Measurements from ENCODE around the gene ARHGEF18.

The ARHGEF18 gene

GRCh38 chr19:7393459-7393858, 44.7 kb downstream of the ARHGEF18 start:
- Histone ChIP-seq H3K36me3 (ENCODE audit: control insufficient read depth, insufficient read depth, low read length) (no peaks in the 10 kb centered on the region), H3K27ac (no peak overlapping the region), H3K4me1 (peaks cover 3% of the 10 kb centered on the region), H2AFZ (no peak overlapping the region), H3K27me3 (ENCODE audit: control insufficient read depth, insufficient read depth, low read length) (no peaks in the 10 kb centered on the region), H3K4me3 (ENCODE audit: low read depth, low read length) (no peak overlapping the region), H3K9me3 (ENCODE audit: control insufficient read depth, low read length) (no peaks in the 10 kb centered on the region), H3K79me2 (peaks cover 21% of the 10 kb centered on the region), H3K4me2 (ENCODE audit: low read length) (no peak overlapping the region), H3K9ac (no peak overlapping the region)
- TF ChIP-seq, protein P1, sequence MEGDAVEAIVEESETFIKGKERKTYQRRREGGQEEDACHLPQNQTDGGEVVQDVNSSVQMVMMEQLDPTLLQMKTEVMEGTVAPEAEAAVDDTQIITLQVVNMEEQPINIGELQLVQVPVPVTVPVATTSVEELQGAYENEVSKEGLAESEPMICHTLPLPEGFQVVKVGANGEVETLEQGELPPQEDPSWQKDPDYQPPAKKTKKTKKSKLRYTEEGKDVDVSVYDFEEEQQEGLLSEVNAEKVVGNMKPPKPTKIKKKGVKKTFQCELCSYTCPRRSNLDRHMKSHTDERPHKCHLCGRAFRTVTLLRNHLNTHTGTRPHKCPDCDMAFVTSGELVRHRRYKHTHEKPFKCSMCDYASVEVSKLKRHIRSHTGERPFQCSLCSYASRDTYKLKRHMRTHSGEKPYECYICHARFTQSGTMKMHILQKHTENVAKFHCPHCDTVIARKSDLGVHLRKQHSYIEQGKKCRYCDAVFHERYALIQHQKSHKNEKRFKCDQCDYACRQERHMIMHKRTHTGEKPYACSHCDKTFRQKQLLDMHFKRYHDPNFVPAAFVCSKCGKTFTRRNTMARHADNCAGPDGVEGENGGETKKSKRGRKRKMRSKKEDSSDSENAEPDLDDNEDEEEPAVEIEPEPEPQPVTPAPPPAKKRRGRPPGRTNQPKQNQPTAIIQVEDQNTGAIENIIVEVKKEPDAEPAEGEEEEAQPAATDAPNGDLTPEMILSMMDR (IDR thresholded peaks at IDR 0.05) = no peak

GRCh38 chr19:7393939-7394730, 45.4 kb downstream of the ARHGEF18 start:
- peaks cover 21% of the 10 kb centered on the region for H3K79me2 ChIP-seq
- H3K4me3 ChIP-seq (ENCODE audit: low read depth, low read length) = peak overlapping the region; percentile 97
- H3K9me3 ChIP-seq (ENCODE audit: control insufficient read depth, low read length) = no peaks in the 10 kb centered on the region
- peaks cover 9% of the 10 kb centered on the region for H3K4me1 ChIP-seq
- TF ChIP-seq, protein P1 (IDR thresholded peaks at IDR 0.05) = no peak
- peak overlapping the region; percentile 60 for H3K4me2 ChIP-seq (ENCODE audit: low read length)
- H3K9ac ChIP-seq = peak overlapping the region; percentile 85
- no peaks in the 10 kb centered on the region for H3K36me3 ChIP-seq (ENCODE audit: control insufficient read depth, insufficient read depth, low read length)
- H3K27me3 ChIP-seq (ENCODE audit: control insufficient read depth, insufficient read depth, low read length) = no peaks in the 10 kb centered on the region
- peak overlapping the region; percentile 99 for H2AFZ ChIP-seq
- peak overlapping the region; percentile 34 for H3K27ac ChIP-seq

DNA sequence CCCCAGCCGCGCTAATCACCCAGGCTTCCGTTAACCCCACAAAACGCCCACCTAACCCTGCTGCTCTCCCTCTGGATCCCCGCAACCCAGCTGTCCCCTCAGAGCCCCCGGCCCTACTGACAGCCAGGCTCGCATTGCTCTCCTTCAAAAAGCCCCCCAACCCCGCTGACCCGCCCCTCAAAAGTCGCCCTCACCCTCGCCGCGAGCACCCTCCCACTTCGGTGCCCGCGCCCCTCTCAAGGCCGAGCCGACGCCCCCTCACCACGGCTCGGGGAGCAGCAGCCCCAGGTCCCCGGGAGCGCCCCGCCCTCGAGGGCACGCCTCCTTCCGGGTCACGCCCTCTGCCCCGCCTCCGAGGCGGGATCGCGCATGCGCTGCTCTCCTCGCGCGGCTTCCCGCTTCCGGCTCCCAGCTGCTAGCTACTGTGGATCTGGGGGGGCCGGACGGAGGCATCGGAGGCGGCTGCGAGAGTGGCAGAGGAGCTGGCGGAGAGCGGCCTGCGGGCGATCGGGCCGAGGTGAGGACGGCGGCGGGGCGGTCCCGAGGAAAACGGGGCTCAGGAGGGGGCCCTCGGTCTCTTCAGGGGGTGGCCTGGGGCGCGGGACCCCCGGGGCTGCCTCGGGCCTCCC, 46.1 kb downstream of the ARHGEF18 start:
- H3K36me3 ChIP-seq (ENCODE audit: control insufficient read depth, insufficient read depth, low read length) = no peaks in the 10 kb centered on the region
- H3K27ac ChIP-seq = peak overlapping the region; percentile 39
- TF ChIP-seq, protein P1 (IDR thresholded peaks at IDR 0.05) = peak; percentile 20

GRCh38 chr19:7395360-7396066, 46.8 kb downstream of the ARHGEF18 start:
- Histone ChIP-seq H3K27me3 (ENCODE audit: control insufficient read depth, insufficient read depth, low read length) (no peaks in the 10 kb centered on the region), H3K36me3 (ENCODE audit: control insufficient read depth, insufficient read depth, low read length) (no peaks in the 10 kb centered on the region), H3K4me2 (ENCODE audit: low read length) (peak overlapping the region; percentile 60), H3K79me2 (peaks cover 25% of the 10 kb centered on the region), H3K4me1 (peaks cover 12% of the 10 kb centered on the region), H3K9ac (peak overlapping the region; percentile 85), H3K27ac (peak overlapping the region; percentile 39), H2AFZ (peak overlapping the region; percentile 99), H3K9me3 (ENCODE audit: control insufficient read depth, low read length) (no peaks in the 10 kb centered on the region), H3K4me3 (ENCODE audit: low read depth, low read length) (peak overlapping the region; percentile 97)
- TF ChIP-seq, protein P1 (IDR thresholded peaks at IDR 0.05) = no peak

More for the DNA sequence above, 46.1 kb downstream of the ARHGEF18 start:
- peaks cover 12% of the 10 kb centered on the region for H3K4me1 ChIP-seq
- H3K27me3 ChIP-seq (ENCODE audit: control insufficient read depth, insufficient read depth, low read length) = no peaks in the 10 kb centered on the region
- no peaks in the 10 kb centered on the region for H3K9me3 ChIP-seq (ENCODE audit: control insufficient read depth, low read length)
- peak overlapping the region; percentile 97 for H3K4me3 ChIP-seq (ENCODE audit: low read depth, low read length)
- peak overlapping the region; percentile 99 for H2AFZ ChIP-seq
- H3K9ac ChIP-seq = peak overlapping the region; percentile 85
- H3K79me2 ChIP-seq = peaks cover 21% of the 10 kb centered on the region
- peak overlapping the region; percentile 60 for H3K4me2 ChIP-seq (ENCODE audit: low read length)

Measured in parathyroid adenoma (tissue), 2 donors.